HepG2 (cell line): ENCODE measurements around the gene EHD1. TPM values are rescaled to one million over a fixed set of nuclear protein-coding genes. Genes with fewer than 3 reads are reported as not detected.

ENCODE experiments used
- BHLHE40 ChIP-seq: IDR thresholded peaks from 2 replicates; pipeline ENCODE4 v1.6.1; 2011; ENCODE audit warnings: low read length, improper control_type of control experiment
- DR1 ChIP-seq: sonication (generic); formaldehyde crosslinking; IDR thresholded peaks from 2 replicates; pipeline ENCODE4 v1.8.0; 2021; ENCODE audit warnings: mild to moderate bottlenecking, missing genetic modification reagents, inconsistent platforms
- ELF1 ChIP-seq: sonication (generic); formaldehyde crosslinking; IDR thresholded peaks from 2 replicates; pipeline ENCODE4 v1.4.0; 2020; ENCODE audit warnings: missing genetic modification reagents
- HHEX ChIP-seq: IDR thresholded peaks from 2 replicates; pipeline ENCODE4 v1.6.1; 2016; ENCODE audit warnings: control low read depth
- JARID2 ChIP-seq: sonication (generic); formaldehyde crosslinking; IDR thresholded peaks from 2 replicates; pipeline ENCODE4 v1.8.1; 2023; ENCODE audit warnings: missing genetic modification reagents, inconsistent platforms; ENCODE audit not compliant: insufficient replicate concordance
- KAT2B ChIP-seq: fragments of 150-350 bp; IDR thresholded peaks from 2 replicates; pipeline ENCODE4 v1.6.1; 2014; ENCODE audit warnings: low read depth, low read length, borderline replicate concordance
- MATR3 ChIP-seq: sonication (generic); formaldehyde crosslinking; IDR thresholded peaks from 2 replicates; pipeline ENCODE4 v1.4.0; 2020; ENCODE audit warnings: missing genetic modification reagents
- PRPF4 ChIP-seq: fragments of 200-400 bp; formaldehyde crosslinking; IDR thresholded peaks from 2 replicates; pipeline ENCODE4 v1.6.1; 2016; ENCODE audit warnings: low read length, low read depth; ENCODE audit not compliant: poor library complexity, severe bottlenecking
- RBM39 ChIP-seq: fragments of 200-400 bp; formaldehyde crosslinking; IDR thresholded peaks from one replicate; pipeline ENCODE4 v1.6.1; 2018; ENCODE audit warnings: antibody characterized with exemption, mild to moderate bottlenecking, low read depth, low read length; ENCODE audit not compliant: poor library complexity, severe bottlenecking
- SUZ12 ChIP-seq: fragments of 150-350 bp; IDR thresholded peaks from 2 replicates; pipeline ENCODE4 v1.6.1; 2014; ENCODE audit warnings: low read depth, low read length
- TARDBP ChIP-seq: sonication (generic); formaldehyde crosslinking; IDR thresholded peaks from 2 replicates; pipeline ENCODE4 v1.8.0; 2022; ENCODE audit warnings: mild to moderate bottlenecking, missing genetic modification reagents
- ZFP82 ChIP-seq: sonication (generic); formaldehyde crosslinking; IDR thresholded peaks from 2 replicates; pipeline ENCODE4 v1.5.1; 2020; ENCODE audit warnings: mild to moderate bottlenecking, missing genetic modification reagents, borderline replicate concordance
- ZKSCAN8 ChIP-seq: IDR thresholded peaks from 2 replicates; pipeline ENCODE4 v1.6.1; 2016; ENCODE audit warnings: borderline replicate concordance, missing genetic modification reagents, missing compliant biosample characterization
- ZNF138 ChIP-seq: sonication (generic); formaldehyde crosslinking; IDR thresholded peaks from 2 replicates; pipeline ENCODE4 v1.5.0; 2020; ENCODE audit warnings: mild to moderate bottlenecking, low read depth, missing genetic modification reagents
- ZNF180 ChIP-seq: sonication (generic); formaldehyde crosslinking; IDR thresholded peaks from 2 replicates; pipeline ENCODE4 v1.4.0; 2020; ENCODE audit warnings: low read depth, missing genetic modification reagents, borderline replicate concordance
- ZNF30 ChIP-seq: sonication (generic); formaldehyde crosslinking; IDR thresholded peaks from 2 replicates; pipeline ENCODE4 v1.5.0; 2020; ENCODE audit warnings: mild to moderate bottlenecking, missing genetic modification reagents
- ZNF337 ChIP-seq: sonication (generic); formaldehyde crosslinking; IDR thresholded peaks from 2 replicates; pipeline ENCODE4 v1.5.1; 2020; ENCODE audit warnings: missing genetic modification reagents, low read depth, mild to moderate bottlenecking, borderline replicate concordance
- ZNF34 ChIP-seq: sonication (generic); formaldehyde crosslinking; IDR thresholded peaks from 2 replicates; pipeline ENCODE4 v1.4.0; 2020; ENCODE audit warnings: mild to moderate bottlenecking, missing genetic modification reagents, borderline replicate concordance
- ZNF44 ChIP-seq: sonication (generic); formaldehyde crosslinking; IDR thresholded peaks from 2 replicates; pipeline ENCODE4 v1.5.1; 2020; ENCODE audit warnings: mild to moderate bottlenecking, missing genetic modification reagents
- ZNF562 ChIP-seq: sonication (generic); formaldehyde crosslinking; IDR thresholded peaks from 2 replicates; pipeline ENCODE4 v1.8.0; 2022; ENCODE audit warnings: missing genetic modification reagents, borderline replicate concordance
- ZNF841 ChIP-seq: sonication (generic); formaldehyde crosslinking; IDR thresholded peaks from 2 replicates; pipeline ENCODE4 v1.8.1; 2023; ENCODE audit warnings: missing genetic modification reagents, borderline replicate concordance
- ZSCAN31 ChIP-seq: sonication (generic); formaldehyde crosslinking; IDR thresholded peaks from 2 replicates; pipeline ENCODE4 v1.5.0; 2020; ENCODE audit warnings: low read depth, mild to moderate bottlenecking, missing genetic modification reagents
- polyA plus RNA-seq, 8 experiments: library from polyadenylated mRNA; depleted of rRNA in 3 of 8; stranded (reverse) in 7 of 8; unstranded in 1 of 8; fragments of >200 nt; fragmentation: Illumina TruSeq in 4 of 8; extraction: Trizol in 4 of 8; gene quantifications; 2 replicates each; pipeline versions ENCODE4 v1.2.1 to v1.2.3, GENCODE V29; 2011 to 2016; ENCODE audit warnings: low read depth in 4 of 8, missing spikeins in 1 of 8, mixed read lengths in 1 of 8; ENCODE audit not compliant: insufficient read depth in 1 of 8
- total RNA-seq, 5 experiments: library from RNA; depleted of rRNA; stranded (reverse); fragments of >200 nt; fragmentation: Illumina TruSeq; extraction: Trizol; gene quantifications; 2 replicates each; pipeline ENCODE4 v1.2.3, GENCODE V29; 2016; ENCODE audit warnings: low read depth in 1 of 5
- TF ChIP-seq, protein P1 (sequence below): IDR thresholded peaks from 2 replicates; pipeline ENCODE4 v1.6.1; 2016; ENCODE audit warnings: control low read depth
- TF ChIP-seq, protein P2 (sequence below): sonication (generic); formaldehyde crosslinking; IDR thresholded peaks from 2 replicates; pipeline ENCODE4 v1.5.1; 2020; ENCODE audit warnings: mild to moderate bottlenecking, moderate library complexity, missing genetic modification reagents
- TF ChIP-seq, protein P3 (sequence below): sonication (generic); formaldehyde crosslinking; IDR thresholded peaks from 2 replicates; pipeline ENCODE4 v1.8.0; 2022; ENCODE audit warnings: mild to moderate bottlenecking, missing genetic modification reagents, moderate library complexity
- TF ChIP-seq, protein P4 (sequence below): IDR thresholded peaks from 2 replicates; pipeline ENCODE4 v1.6.1; 2018; ENCODE audit warnings: missing genetic modification reagents, mild to moderate bottlenecking, missing compliant biosample characterization

EHD1 gene
- total and polyA plus RNA-seq, 2 of the 13 experiments (the other 11 are each of a cell fraction or from before 2014, with no cell fraction given) = 23.6 to 26.6 TPM

DNA sequence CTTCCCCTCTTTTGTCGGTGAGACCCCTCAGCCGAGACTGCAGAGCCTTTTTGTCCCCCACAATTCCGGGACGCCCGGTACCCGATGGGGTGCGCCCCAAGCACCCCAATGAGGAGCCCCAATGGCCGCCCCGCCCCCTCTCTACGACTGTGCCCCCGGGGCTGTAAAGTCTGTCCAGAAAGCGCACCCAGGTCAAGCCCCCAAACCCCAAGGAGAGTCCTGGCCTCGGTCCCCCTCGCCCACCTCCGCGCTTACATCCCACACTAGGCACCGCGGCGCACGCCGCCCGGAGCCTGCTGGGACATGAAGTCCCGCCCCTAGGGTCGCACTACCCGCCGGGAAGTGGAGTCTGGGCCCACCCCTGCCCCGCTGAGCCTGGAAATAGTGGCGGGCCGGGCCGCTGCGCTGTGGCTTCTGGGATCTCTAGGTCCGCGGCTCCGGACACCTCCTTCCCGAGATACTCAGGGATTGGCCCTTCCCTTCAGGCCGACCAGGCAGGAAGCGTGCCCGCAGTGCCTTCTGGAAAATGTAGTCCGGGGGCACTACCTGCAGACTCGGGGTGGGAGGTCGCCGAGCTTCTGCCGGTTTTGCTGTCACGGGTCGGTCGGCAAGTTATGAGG lies 68.0 kb downstream of the EHD1 start, which contains the start of gene MEN1 (continued):
- peak; percentile 34 for TF ChIP-seq JARID2
- TF ChIP-seq MATR3 (CRISPR knock-in tag) = no peak
- TF ChIP-seq, protein P1, sequence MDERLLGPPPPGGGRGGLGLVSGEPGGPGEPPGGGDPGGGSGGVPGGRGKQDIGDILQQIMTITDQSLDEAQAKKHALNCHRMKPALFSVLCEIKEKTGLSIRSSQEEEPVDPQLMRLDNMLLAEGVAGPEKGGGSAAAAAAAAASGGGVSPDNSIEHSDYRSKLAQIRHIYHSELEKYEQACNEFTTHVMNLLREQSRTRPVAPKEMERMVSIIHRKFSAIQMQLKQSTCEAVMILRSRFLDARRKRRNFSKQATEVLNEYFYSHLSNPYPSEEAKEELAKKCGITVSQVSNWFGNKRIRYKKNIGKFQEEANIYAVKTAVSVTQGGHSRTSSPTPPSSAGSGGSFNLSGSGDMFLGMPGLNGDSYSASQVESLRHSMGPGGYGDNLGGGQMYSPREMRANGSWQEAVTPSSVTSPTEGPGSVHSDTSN (CRISPR knock-in tag) = no peak
- no peak for TF ChIP-seq HHEX (CRISPR knock-in tag)
- no peak for TF ChIP-seq KAT2B
- TF ChIP-seq ELF1 (CRISPR knock-in tag) = peak; percentile 96
- 0 out of 2 replicates have a peak, but pooled peaks have one; percentile 54 for TF ChIP-seq ZSCAN31
- TF ChIP-seq PRPF4 = no peak
- TF ChIP-seq SUZ12 = peak; percentile 61
- TF ChIP-seq, protein P2, sequence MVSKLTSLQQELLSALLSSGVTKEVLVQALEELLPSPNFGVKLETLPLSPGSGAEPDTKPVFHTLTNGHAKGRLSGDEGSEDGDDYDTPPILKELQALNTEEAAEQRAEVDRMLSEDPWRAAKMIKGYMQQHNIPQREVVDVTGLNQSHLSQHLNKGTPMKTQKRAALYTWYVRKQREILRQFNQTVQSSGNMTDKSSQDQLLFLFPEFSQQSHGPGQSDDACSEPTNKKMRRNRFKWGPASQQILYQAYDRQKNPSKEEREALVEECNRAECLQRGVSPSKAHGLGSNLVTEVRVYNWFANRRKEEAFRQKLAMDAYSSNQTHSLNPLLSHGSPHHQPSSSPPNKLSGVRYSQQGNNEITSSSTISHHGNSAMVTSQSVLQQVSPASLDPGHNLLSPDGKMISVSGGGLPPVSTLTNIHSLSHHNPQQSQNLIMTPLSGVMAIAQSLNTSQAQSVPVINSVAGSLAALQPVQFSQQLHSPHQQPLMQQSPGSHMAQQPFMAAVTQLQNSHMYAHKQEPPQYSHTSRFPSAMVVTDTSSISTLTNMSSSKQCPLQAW (CRISPR knock-in tag) = no peak
- TF ChIP-seq BHLHE40 = no peak
- peak; percentile 77; the same call in 1 of the 2 replicates for TF ChIP-seq ZNF44 (CRISPR knock-in tag)
- TF ChIP-seq, protein P3, sequence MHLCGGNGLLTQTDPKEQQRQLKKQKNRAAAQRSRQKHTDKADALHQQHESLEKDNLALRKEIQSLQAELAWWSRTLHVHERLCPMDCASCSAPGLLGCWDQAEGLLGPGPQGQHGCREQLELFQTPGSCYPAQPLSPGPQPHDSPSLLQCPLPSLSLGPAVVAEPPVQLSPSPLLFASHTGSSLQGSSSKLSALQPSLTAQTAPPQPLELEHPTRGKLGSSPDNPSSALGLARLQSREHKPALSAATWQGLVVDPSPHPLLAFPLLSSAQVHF (CRISPR knock-in tag) = no peak
- no peak for TF ChIP-seq ZNF841 (CRISPR knock-in tag)
- TF ChIP-seq ZFP82 (CRISPR knock-in tag) = 0 out of 2 replicates have a peak, but pooled peaks have one; percentile 37
- TF ChIP-seq, protein P4, sequence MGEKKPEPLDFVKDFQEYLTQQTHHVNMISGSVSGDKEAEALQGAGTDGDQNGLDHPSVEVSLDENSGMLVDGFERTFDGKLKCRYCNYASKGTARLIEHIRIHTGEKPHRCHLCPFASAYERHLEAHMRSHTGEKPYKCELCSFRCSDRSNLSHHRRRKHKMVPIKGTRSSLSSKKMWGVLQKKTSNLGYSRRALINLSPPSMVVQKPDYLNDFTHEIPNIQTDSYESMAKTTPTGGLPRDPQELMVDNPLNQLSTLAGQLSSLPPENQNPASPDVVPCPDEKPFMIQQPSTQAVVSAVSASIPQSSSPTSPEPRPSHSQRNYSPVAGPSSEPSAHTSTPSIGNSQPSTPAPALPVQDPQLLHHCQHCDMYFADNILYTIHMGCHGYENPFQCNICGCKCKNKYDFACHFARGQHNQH (CRISPR knock-in tag) = peak; percentile 73
- 0 out of 2 replicates have a peak, but pooled peaks have one; percentile 53 for TF ChIP-seq ZNF34
- peak; percentile 71 for TF ChIP-seq TARDBP
- TF ChIP-seq ZKSCAN8 (CRISPR knock-in tag) = no peak
- no peak for TF ChIP-seq ZNF337
- peak; percentile 80 for TF ChIP-seq DR1 (CRISPR knock-in tag)
- no peak for TF ChIP-seq ZNF30 (CRISPR knock-in tag)
- no peak for TF ChIP-seq RBM39
- no peak for TF ChIP-seq ZNF562
- no peak for TF ChIP-seq ZNF180
- TF ChIP-seq ZNF138 = no peak
